Liver (tissue), 9 donors: ENCODE data around the gene MDN1. TPM values are rescaled to one million over a fixed set of nuclear protein-coding genes. Genes with fewer than 3 reads are reported as not detected.

ENCODE experiments used
- DNase-seq: peaks from one replicate; pipeline ENCODE4 v3.0.0-alpha.2; 2017; ENCODE audit warnings: low spot score
- H3K27ac ChIP-seq, 2 donors: one replicate each; pipeline ENCODE4 v1.7.0; 2013; ENCODE audit warnings: inconsistent platforms in 2 of 2, low read length in 2 of 2, control low read depth in 1 of 2, low read depth in 1 of 2, mild to moderate bottlenecking in 1 of 2
- H3K27me3 ChIP-seq, 4 donors: one replicate each; pipeline versions ENCODE4 v1.6.1 to v1.7.0; 2013; ENCODE audit warnings: low read length in 3 of 4, inconsistent platforms in 1 of 4, mild to moderate bottlenecking in 1 of 4, moderate library complexity in 1 of 4; ENCODE audit not compliant: control insufficient read depth in 4 of 4, insufficient read depth in 4 of 4
- H3K36me3 ChIP-seq, 4 donors: one replicate each; pipeline versions ENCODE4 v1.6.1 to v1.7.0; 2013; ENCODE audit warnings: low read length in 3 of 4, mild to moderate bottlenecking in 3 of 4, low read depth in 1 of 4, moderate library complexity in 1 of 4; ENCODE audit not compliant: control insufficient read depth in 4 of 4, insufficient read depth in 3 of 4
- H3K4me1 ChIP-seq, 4 donors: one replicate each; pipeline versions ENCODE4 v1.6.1 to v1.7.0; 2013; ENCODE audit warnings: low read length in 3 of 4, mild to moderate bottlenecking in 3 of 4, moderate library complexity in 1 of 4; ENCODE audit not compliant: control insufficient read depth in 4 of 4, insufficient read depth in 4 of 4
- H3K4me3 ChIP-seq, 3 donors: one replicate each; pipeline versions ENCODE4 v1.6.1 to v1.7.0; 2013; ENCODE audit warnings: low read length in 3 of 3, control low read depth in 1 of 3, low read depth in 1 of 3, mild to moderate bottlenecking in 1 of 3
- H3K9ac ChIP-seq, 2 donors: one replicate each; pipeline ENCODE4 v1.7.0; 2013; ENCODE audit warnings: low read length in 2 of 2, mild to moderate bottlenecking in 2 of 2, moderate library complexity in 2 of 2, control low read depth in 1 of 2, low read depth in 1 of 2
- H3K9me3 ChIP-seq, 4 donors: one replicate each; pipeline versions ENCODE4 v1.6.1 to v1.7.0; 2013; ENCODE audit warnings: low read length in 3 of 4; ENCODE audit not compliant: control insufficient read depth in 4 of 4
- ATF3 ChIP-seq: IDR thresholded peaks from 2 replicates; pipeline ENCODE4 v1.6.1; 2016; ENCODE audit warnings: antibody characterized with exemption
- CTCF ChIP-seq: fragments of 150-350 bp; IDR thresholded peaks from 2 replicates; pipeline ENCODE4 v1.5.1; 2017; ENCODE audit warnings: improper control_type of control experiment, low read depth, low read length; ENCODE audit not compliant: missing input control
- HNF4A ChIP-seq, 2 donors: conservative IDR thresholded peaks; 2 replicates each; pipeline ENCODE4 v1.6.1; 2016; ENCODE audit warnings: antibody characterized with exemption in 2 of 2, mild to moderate bottlenecking in 2 of 2
- HNF4G ChIP-seq: IDR thresholded peaks from 2 replicates; pipeline ENCODE4 v1.6.1; 2016; ENCODE audit warnings: antibody characterized with exemption
- JUND ChIP-seq, 2 donors: IDR thresholded peaks; 2 replicates each; pipeline ENCODE4 v1.6.1; 2016; ENCODE audit warnings: antibody characterized with exemption in 2 of 2
- MAX ChIP-seq: IDR thresholded peaks from 2 replicates; pipeline ENCODE4 v1.6.1; 2016; ENCODE audit warnings: antibody characterized with exemption
- NR2F2 ChIP-seq: IDR thresholded peaks from 2 replicates; pipeline ENCODE4 v1.6.1; 2016; ENCODE audit warnings: antibody characterized with exemption
- RAD21 ChIP-seq, 2 donors: IDR thresholded peaks; 2 replicates each; pipeline ENCODE4 v1.6.1; 2016; ENCODE audit warnings: antibody characterized with exemption in 2 of 2, mild to moderate bottlenecking in 2 of 2
- REST ChIP-seq: IDR thresholded peaks from 2 replicates; pipeline ENCODE4 v1.6.1; 2016; ENCODE audit warnings: antibody characterized with exemption, mild to moderate bottlenecking
- SP1 ChIP-seq: IDR thresholded peaks from 2 replicates; pipeline ENCODE4 v1.6.1; 2018; ENCODE audit warnings: antibody characterized with exemption, mild to moderate bottlenecking
- TAF1 ChIP-seq: conservative IDR thresholded peaks from 2 replicates; pipeline ENCODE4 v1.6.1; 2016; ENCODE audit warnings: antibody characterized with exemption, mild to moderate bottlenecking
- ZBTB33 ChIP-seq: IDR thresholded peaks from 2 replicates; pipeline ENCODE4 v1.6.1; 2016; ENCODE audit warnings: antibody characterized with exemption
- WGBS: extraction: QIAGEN DNeasy Blood & Tissue Kit; methylation state at CpG from one replicate; pipeline ENCODE4 v1.1.7; 2013; 5-methylcytosine and 5-hydroxymethylcytosine counted together
- polyA plus RNA-seq, 2 donors: library from polyadenylated mRNA; stranded (reverse) in 1 of 2; unstranded in 1 of 2; fragments of 200-250 nt in 1 of 2; fragments of >200 nt in 1 of 2; fragmentation: Nextera tagmentation in 1 of 2; extraction: Ambion mirVana in 1 of 2; gene quantifications; one replicate each; pipeline versions ENCODE4 v1.2.1 to v1.2.3, GENCODE V29; 2013 to 2015
- total RNA-seq, 2 donors: library from RNA; depleted of rRNA; stranded (reverse); fragments of >200 nt; gene quantifications; one replicate each; pipeline ENCODE4 v1.2.3, GENCODE V29; 2014
- donor health status: healthy.
- donor health status: healthy.
- donor health status: healthy.
- donor health status: healthy.
- donor health status: healthy.

The MDN1 gene
- total and polyA plus RNA-seq, 4 donors, result 5.4 to 48.9 (median 22.8) TPM

GRCh38 chr6:89799096-89799495, 20.5 kb downstream of the MDN1 start:
- no peak overlapping the region for H3K27ac ChIP-seq
- H3K9me3 ChIP-seq, result no peaks in the 10 kb centered on the region
- H3K9ac ChIP-seq, result no peak overlapping the region
- peaks cover 2 to 16% (median 11%) of the 10 kb centered on the region in 4 donors for H3K36me3 ChIP-seq
- no peaks in the 10 kb centered on the region for H3K27me3 ChIP-seq
- no peak for DNase-seq
- 97% methylated on average over 8 of the region's 8 CpGs for WGBS
- H3K4me3 ChIP-seq, result no peak overlapping the region
- no peaks in the 10 kb centered on the region for H3K4me1 ChIP-seq
- no peak for TF ChIP-seq RAD21 (IDR thresholded peaks at IDR 0.05)
- TF ChIP-seq REST, result no peak
- no peak for TF ChIP-seq JUND (IDR thresholded peaks at IDR 0.05)
- TF ChIP-seq CTCF, result no peak
- TF ChIP-seq HNF4A (conservative IDR thresholded peaks at IDR 0.05), result no peak
- no peak for TF ChIP-seq ATF3
- TF ChIP-seq HNF4G, result no peak
- TF ChIP-seq MAX, result no peak
- TF ChIP-seq TAF1, result no peak
- no peak for TF ChIP-seq SP1
- TF ChIP-seq NR2F2, result no peak
- no peak for TF ChIP-seq ZBTB33

- H3K27ac ChIP-seq, result no peak overlapping the region
- H3K36me3 ChIP-seq, result peaks cover 0 to 21% (median 14%) of the 10 kb centered on the region in 4 donors
- no peak for TF ChIP-seq HNF4G
- no peak for TF ChIP-seq CTCF
- H3K9me3 ChIP-seq, result no peaks in the 10 kb centered on the region
- H3K27me3 ChIP-seq, result no peaks in the 10 kb centered on the region
- H3K4me1 ChIP-seq, result peaks cover 0 to 10% (median 4%) of the 10 kb centered on the region in 4 donors
- whole genome bisulfite sequencing, result 97% methylated on average over 7 of the region's 7 CpGs
- no peak for DNase-seq
- no peak overlapping the region for H3K4me3 ChIP-seq
- H3K9ac ChIP-seq, result no peak overlapping the region
These were observed 22.3 kb downstream of the MDN1 start for GRCh38 chr6:89797317-89797716.
